NCI-H748 treated with DMSO at 0.1 percent for 48 hours (cell line): ENCODE data around the gene TRIP10.
"Not testable (repeated sequence)": the region's sequence is repeated elsewhere in the genome, so short reads cannot be mapped to it uniquely, and the experiment has no call there.

ENCODE experiments used
- DNase-seq: peaks from one replicate; lab custom pipeline; 2025; lab: John Stamatoyannopoulos, UW

The TRIP10 gene, protein sequence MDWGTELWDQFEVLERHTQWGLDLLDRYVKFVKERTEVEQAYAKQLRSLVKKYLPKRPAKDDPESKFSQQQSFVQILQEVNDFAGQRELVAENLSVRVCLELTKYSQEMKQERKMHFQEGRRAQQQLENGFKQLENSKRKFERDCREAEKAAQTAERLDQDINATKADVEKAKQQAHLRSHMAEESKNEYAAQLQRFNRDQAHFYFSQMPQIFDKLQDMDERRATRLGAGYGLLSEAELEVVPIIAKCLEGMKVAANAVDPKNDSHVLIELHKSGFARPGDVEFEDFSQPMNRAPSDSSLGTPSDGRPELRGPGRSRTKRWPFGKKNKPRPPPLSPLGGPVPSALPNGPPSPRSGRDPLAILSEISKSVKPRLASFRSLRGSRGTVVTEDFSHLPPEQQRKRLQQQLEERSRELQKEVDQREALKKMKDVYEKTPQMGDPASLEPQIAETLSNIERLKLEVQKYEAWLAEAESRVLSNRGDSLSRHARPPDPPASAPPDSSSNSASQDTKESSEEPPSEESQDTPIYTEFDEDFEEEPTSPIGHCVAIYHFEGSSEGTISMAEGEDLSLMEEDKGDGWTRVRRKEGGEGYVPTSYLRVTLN

DNA sequence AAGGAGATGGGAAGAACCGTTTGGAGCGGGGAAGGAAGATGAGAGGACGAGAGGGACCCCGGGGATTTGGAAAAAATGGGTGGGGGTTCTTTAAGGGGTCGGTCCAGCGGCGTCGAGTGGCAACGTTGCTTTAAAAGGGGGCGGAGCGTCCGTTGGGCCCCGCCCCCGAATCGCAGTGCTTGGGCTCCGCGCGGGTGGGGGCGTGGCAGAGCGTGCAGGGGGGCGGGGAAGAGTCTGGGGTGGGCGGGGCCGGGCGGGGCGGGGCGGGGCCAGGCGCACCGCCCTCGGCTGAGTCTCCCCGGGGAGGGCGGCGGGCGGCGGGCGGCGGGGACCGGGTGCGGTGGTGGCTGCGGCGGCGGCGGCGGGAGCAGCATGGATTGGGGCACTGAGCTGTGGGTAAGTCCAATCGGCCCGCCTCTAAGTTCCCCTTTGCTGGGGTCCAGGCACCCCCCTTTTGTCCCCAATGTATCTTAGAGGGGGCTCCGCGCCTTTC is at the start of gene TRIP10:
TRIP10 (plus strand) TSS at position 291 of the 493 bp plus-strand sequence; CDS start at position 373, 82 bp downstream.
- DNase-seq, result peak; percentile 28

DNA sequence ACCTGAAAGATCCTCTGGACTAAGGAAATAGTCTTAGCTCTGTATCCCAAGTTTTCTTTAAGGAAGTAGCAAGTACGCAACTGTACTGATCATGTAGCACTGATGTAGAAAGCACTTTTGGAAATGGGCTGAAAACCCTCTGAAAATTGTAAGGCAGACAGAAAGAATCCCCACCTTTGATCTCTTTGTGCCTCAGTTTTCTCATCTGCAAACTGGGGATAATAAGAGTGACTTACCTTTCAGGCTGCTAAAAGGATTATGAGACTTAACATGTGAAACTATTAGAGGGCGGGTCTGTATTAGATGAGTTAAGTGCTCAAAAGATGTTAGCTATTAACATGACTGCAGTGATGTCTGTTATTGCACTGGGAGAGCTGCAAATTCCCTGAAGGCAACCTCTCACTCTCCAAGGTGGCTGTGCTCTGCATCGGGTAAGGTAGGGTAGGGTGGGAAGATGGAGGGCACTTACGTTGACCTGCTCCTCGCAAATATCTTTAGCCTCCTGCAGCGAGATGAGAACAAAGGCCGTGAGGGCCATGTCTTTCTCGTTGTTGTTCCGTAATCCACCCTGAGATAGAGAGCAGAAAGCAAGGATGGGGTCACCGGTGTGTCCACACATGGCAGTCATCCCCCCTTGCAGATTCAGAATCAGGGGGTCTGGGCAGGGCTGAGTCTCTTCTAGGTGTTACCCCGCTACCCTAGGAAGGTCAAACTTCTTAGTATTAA is 49.2 kb upstream of the TRIP10 start:
- DNase-seq, result no peak

DNA sequence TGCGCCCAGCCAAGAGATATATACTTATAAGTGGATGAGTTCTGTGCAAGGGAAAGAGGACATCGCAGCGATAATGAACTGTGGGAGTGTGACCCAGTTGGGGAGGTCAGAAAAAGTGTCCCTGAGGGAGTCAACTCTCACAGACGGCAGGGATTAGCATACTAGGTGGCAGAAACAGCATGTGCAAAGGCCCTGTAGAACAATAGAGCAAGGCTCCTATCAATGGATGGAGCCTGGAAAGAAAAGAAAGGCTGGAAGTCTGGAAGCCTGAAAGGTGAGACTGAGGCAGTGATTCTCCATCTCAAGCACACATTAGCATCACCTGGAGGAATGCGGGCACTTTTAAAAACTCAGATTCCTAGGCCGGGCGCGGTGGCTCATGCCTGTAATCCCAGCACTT is 48.1 kb upstream of the TRIP10 start:
- DNase-seq, result no peak

DNA sequence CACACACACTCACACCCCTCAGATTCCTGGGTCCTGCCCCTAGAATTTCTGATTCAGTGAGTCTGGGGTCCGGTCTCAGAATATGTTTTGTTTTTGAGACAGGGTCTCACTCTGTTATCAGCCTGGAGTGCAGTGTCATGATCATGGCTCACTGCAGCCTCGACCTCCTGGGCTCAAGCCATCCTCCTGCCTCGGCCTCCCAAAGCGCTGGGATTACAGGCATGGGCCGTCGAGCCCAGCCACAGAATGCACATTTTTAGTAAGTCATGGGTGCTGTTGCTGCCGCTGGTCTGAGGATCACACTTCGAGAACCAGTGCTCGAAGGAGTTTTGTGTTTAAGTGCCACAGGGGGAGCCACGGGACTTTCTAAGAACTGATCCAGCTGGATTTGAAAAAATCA is 47.5 kb upstream of the TRIP10 start:
- no peak for DNase-seq

DNA sequence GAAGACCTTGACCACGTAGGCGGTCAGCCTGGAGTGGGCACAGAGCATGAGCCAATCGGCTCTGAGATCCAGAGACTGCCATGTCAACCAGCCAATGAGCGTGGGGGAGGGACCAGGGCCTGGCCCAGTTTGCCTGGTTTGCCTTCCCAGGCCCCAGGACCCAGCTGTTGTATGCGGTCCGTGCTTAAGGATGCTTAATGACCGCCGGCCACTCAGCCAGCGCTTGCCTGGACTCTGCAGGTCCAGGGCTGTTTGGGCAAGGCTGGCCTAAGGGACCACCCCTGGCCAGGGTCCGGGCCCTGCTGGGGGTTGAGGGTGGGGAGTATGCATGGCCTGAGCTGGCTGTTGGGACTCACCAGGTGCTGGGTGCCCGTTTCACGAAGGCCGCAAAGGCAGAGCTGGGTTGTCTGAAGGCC is 46.4 kb upstream of the TRIP10 start:
- no peak for DNase-seq

DNA sequence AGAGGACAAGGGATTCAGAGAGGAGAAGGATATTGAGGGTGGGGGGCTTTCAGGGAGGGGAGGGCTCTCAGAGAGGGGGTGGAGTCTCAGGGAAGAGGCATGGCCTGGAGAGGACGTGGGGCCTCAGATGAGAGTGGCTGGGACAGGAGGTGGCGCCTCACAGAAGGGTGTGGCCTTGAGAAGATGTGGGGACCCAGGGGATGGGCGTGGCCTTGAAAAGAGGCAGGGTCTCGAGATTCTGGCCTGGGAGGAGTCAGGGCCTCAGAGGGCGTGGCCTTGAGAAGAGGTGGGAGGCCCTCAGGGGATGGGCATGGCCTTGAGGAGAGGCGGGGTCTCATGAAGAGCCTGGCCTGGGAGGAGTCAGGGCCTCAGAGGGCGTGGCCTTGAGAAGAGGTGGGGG is 45.8 kb upstream of the TRIP10 start:
- DNase-seq, result no peak

DNA sequence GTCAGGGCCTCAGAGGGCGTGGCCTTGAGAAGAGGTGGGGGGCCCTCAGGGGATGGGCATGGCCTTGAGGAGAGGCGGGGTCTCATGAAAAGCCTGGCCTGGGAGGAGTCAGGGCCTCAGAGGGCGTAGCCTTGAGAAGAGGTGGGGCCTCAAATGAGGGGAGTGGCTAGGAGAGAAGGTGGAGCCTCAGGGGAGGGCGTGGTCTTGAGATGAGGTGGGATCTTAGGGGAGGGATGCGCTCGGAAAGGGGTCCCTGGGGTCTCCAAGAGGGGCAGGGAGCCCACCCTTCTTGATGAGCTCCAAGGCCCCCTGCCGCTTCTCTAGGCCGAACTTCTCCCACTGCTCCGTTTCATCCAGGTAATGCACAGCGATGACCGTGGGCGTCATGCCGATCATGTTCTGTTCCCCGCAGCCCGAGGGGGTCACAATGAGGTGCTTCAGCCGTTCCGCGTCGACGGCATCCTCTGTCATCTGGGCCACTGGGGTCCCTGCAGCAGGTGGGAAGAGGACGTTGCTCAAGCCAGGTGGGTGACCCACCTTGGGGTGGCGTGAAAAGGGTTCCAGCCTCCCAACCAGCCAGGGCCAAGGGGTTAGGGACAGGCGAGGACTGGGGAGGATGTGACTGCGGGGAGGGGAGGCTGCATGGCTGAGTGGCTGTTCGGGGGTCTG is 45.2 kb upstream of the TRIP10 start:
- no peak for DNase-seq

DNA sequence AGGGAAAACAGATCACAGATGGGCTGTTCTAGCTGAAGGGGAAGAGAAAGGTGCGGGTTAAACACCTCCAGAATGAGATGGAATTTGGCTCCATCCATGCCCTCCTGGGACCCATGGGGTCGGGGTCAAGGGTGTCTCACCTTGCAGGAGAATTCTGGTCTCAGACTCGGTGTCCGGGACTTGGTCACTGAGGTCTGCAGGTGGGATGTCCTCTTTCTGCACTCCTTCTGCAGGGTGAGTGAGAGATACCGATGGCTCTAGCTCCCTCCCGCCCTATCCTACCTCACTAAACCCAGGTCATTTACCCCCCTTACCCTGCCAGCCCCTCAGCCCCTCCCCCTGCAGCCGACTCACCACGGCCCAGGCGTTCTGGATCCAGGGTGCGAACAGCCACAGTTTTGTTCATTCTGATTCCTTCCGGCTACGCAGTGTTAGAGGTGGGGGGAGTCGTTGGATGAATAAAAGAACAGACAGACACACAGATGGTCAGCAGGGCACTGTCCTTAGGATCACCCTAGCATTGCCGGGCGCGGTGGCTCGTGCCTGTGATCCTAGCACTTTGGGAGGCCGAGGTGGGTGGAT is 43.1 kb upstream of the TRIP10 start:
- no peak for DNase-seq

DNA sequence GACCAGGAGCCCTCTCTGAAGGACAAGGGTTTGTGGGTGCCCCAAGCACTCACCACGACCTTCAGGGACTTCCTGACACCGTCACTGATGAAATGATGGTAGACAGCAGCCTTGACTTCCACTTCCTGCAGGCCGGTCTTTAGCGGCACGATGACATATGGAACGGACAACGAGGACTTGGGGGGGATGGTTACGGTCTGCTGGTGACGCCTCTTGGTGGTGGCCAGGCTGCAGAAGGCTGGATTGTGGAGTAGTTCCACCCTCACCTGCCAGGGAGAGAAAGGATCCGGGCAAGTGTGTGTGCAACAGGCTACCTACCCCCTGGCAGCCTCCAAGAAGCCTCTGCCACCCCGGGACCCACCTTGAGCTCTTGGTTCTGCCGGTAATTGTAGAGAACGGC is 42.2 kb upstream of the TRIP10 start:
- DNase-seq, result no peak

DNA sequence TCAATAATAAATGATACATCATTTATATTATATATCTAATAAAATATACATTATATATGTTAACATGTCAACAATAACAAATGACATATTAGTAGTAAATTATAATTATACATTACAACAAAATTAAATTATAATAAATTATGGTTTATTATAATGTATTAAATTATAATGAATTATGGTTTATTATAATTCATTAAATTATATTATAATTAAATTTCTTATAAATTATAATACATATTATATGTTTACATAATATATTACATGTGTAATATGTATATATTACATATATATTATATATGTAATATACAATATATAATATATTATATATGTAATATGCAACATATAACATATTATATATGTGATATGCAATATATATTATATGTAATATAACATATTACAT is 39.5 kb upstream of the TRIP10 start:
- no peak for DNase-seq

DNA sequence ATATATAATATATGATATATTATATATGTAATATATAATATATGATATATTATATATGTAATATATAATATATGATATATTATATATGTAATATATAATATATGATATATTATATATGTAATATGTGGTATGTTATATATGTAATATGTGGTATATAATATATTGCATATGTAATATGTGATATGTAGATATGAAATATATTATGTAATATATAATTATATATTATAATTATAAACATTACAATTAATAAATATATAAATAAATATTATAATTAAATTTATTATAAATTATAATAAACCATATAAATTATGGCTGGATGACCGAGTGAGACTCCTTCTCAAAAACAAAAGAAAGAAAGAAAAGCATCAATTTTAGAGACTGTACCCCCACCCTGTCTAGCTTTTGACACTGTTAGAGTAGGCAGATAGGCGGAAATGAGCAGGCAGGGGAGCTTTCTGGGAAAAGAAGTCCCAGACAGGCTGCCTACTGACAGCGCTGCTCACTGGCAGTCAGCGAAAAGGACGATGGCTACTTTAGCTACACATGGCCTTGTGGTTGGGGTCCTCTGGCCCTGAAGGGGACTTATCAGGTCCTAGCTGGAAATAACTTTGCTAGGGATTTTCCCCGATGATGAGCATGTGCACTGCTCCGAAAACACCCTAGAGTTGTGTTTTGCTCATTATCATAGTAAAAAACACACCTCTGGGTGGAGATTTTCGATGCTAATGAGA is 38.7 kb upstream of the TRIP10 start:
- DNase-seq, result no peak

DNA sequence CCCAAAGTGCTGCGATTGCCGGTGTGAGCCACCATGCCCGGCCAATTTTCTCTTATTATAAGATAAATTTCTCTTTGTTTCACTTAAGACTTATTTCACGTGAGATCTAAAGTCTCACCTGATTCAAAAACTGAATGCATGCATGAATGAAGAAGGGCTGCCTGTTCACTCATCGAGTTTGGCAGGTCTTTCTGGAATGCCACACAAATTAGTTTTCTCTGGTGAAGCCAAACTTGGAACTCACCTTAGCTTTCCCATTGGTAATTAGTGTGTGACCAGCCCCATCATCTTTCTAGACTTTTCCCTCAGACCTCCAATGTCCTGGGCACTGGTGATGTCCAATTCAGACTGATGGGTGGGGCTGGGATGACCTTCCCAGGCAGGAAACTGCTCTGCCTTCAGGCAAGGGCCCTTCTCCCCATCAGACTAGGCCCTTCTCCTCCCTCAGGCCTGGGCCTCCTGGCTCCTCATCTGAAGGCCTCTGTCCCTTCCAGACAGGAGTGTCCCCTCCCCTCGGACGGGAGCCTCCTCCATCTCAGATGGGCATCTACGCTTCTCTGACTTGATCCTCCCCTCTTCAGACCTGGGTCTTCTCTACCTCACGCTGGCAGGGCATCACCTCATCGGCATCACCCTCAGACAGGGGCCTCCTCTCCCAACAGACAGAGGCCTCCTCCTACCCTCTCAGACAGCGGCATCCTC is 33.4 kb upstream of the TRIP10 start:
- no peak for DNase-seq

DNA sequence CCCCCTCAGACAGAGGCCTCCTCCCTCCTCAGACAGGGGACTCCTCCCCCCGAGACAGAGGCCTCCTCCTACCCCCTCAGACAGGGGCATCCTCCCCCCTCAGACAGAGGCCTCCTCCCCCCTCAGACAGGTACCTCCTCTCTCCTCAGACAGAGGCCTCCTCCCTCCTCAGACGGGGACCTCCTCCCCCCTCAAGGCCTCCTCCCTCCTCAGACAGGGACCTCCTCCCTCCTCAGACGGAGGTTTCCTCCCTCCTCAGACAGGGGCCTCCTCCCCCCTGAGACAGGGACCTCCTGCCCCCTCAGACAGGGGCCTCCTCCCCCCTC is 32.9 kb upstream of the TRIP10 start:
- no peak for DNase-seq

DNA sequence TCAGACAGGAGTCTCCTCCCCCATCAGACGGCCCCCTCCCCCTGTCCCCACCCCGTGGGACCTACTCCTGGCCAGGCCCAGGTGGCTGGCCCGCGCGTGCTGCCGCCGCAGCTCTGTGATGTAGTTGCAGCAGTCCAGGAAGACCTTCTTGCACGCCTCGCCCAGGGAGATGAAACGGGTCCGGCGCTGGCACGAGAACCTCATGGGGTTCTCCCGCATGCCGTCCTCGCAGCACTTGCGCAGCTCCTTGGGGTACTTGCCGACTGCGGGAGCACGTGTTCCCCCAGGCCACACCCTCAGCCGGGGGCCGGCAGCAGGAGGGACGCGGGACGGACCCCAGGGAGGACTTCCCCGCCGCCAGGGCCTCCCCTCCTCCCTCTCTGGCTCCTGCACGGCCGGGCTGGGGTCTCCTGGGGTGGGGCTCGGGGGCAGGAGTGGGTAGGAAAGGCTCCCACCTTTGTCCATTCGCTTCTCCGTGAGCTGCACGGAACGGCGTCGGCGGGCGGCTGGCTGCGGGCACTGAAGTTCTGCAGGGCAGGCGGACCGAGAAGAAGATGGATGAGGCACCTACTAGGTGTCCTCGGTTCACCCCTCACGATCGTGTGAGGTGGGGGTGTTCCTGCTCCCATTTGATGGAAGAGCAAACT is 32.3 kb upstream of the TRIP10 start:
- DNase-seq, result no peak

DNA sequence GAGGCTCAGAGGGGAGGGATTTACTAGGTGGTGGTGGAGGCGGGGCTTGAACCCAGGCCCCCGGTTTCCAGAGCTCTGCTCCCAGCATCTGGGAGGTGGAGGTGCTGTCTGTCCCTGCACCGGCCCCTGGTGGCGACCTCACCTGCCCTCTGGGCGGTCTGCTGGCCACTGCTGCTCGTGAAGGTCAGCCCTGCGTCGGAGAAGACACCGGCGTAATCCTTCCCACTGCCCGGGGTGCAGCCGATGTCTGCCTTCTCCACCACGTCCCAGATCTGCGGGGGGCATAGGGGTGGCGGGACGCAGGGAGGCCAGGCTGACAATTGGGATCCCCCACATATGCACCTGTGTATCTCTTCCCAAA is 31.8 kb upstream of the TRIP10 start:
- DNase-seq, result no peak

DNA sequence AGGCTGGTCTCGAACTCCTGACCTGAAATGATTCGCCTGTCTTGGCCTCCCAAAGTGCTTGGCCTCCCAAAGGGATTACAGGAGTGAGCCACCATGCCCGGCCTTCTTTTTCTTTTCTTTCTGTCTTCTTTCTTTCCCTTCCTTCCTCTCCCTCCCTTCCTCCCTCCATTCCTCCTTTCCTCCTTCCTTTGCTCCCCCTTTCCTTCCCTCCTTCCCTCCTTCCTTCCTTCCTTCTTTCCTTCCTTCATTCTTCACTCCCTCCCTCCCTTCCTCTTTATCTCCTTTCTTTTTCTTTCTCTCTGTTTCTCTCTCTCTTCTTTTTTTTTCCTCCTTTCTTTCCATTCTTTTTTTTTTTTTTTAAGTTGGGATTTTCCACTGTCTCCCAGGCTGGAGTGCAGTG is 31.1 kb upstream of the TRIP10 start:
- no peak for DNase-seq

DNA sequence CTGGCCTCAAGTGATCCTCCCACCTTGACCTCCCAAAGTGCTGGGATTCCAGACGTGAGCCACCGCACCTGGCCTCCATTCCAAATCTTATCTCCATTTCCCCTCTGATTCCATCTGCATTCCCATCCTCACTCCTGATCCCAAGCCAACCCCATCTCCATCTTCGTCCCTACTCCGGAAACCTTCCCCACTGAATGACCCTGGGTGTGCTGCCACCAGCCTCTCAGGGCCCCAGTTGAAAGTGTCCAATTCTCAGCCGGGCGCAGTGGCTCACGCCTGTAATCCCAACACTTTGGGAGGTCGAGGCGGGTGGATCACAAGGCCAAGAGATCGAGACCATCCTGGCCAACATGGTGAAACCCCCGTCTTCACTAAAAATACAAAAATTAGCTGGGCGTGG is 30.6 kb upstream of the TRIP10 start:
- not testable (repeated sequence) for DNase-seq

DNA sequence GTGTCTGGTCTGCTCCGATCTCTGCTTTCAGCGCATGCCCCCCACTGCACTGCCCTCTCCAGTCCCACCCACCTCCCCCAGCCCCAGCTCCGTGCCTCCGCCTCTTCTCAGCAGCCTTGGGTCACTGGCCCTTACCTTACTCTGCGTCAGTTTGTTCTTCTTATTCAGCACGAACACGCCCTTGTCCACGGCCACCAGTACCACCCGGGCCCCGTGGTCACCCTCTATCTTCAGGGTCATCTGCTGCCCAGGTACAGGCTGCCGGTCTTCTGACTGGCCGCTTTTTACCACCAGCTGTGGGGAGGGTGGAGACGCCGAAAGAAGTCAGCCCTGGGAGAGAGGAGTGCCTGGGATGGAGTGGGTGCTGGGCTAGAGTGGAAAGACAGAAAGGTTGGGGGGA is 29.9 kb upstream of the TRIP10 start:
- DNase-seq, result no peak

DNA sequence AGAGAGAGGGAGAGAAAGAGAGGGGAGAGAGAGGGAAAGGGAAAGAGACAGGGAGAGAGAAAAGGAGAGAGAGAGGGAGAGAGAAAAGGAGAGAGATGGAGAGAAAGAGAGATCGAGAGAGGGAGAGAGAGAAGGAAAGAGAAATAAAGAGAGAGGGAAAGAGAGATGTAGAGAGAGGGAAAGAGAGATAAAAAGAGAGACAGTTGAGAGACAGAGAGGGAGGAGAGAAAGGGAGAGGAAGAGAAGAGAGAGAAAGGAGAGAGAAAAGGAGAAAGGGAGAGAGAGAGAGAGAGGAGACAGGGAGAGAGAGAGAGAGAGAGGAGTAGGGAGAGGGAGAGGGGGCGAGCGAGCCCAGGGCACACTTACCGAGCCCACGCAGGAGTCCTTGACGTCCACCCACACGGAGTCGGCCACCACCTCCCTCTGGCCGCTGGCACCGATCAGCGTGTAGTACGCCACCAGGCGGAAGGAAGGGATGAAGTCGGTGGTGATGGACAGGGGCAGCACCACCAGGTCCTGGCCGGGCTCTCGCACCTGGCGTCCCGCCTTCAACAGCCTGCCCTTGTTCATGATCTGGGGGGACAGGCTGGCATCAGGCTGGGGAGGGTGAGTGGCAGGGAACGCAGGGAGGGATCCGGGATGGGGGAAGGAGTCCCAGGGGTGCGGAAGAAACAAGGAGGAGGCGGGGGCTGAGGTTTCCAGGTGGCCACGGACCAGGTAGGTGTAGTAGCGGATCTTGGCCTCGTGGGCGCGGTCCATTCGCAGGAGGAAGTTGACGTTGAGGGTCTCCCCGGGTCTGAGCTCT is 29.0 kb upstream of the TRIP10 start:
- no peak for DNase-seq

DNA sequence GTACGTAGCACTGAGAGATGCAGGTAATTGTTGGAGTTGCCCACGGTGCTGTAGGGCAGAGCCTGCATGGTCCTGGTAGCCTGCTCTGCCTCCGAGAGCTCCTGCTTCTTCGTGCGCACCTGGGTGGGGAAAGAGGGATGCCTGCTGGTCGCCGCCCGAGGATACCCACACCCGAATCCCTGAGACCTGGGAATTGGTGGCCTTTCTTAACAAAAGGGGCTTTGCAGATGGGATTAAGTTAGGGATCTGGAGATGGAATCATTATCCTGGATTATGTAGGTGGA is 28.5 kb upstream of the TRIP10 start:
- DNase-seq, result no peak
